Smooth muscle cell (in vitro differentiated cells): ENCODE measurements around the gene PPP1R1B. TPM values are rescaled to one million over a fixed set of nuclear protein-coding genes. Genes with fewer than 3 reads are reported as not detected.

Experiments used
- DNase-seq: peaks from one replicate; lab custom pipeline; 2025; ENCODE audit not compliant: unreplicated experiment; lab: John Stamatoyannopoulos, UW
- H2AFZ ChIP-seq: fragments of 200-600 bp; sonication (generic); 2 replicates; pipeline ENCODE4 v1.6.0; 2016; ENCODE audit warnings: antibody characterized with exemption, low read depth, mild to moderate bottlenecking
- H3F3A ChIP-seq: fragments of 200-600 bp; sonication (generic); 2 replicates; pipeline ENCODE4 v1.6.0; 2017; ENCODE audit warnings: antibody characterized with exemption, low read depth
- H3K27ac ChIP-seq: fragments of 200-600 bp; sonication (generic); 2 replicates; pipeline ENCODE4 v1.5.1; 2016; ENCODE audit warnings: low read depth, mild to moderate bottlenecking
- H3K27me3 ChIP-seq: fragments of 200-600 bp; sonication (generic); 2 replicates; pipeline ENCODE4 v1.6.1; 2016; ENCODE audit warnings: low read depth, mild to moderate bottlenecking
- H3K36me3 ChIP-seq: fragments of 200-600 bp; sonication (generic); 2 replicates; pipeline ENCODE4 v1.5.1; 2016; ENCODE audit warnings: low read depth
- H3K4me1 ChIP-seq: fragments of 200-600 bp; sonication (generic); 2 replicates; pipeline ENCODE4 v1.5.1; 2016; ENCODE audit warnings: low read depth
- H3K4me2 ChIP-seq: fragments of 200-600 bp; sonication (generic); 2 replicates; pipeline ENCODE4 v1.6.0; 2016; ENCODE audit warnings: mild to moderate bottlenecking
- H3K4me3 ChIP-seq: fragments of 200-600 bp; sonication (generic); 2 replicates; pipeline ENCODE4 v1.5.1; 2016; ENCODE audit warnings: mild to moderate bottlenecking
- H3K79me2 ChIP-seq: fragments of 200-600 bp; sonication (generic); 2 replicates; pipeline ENCODE4 v1.6.0; 2016; ENCODE audit warnings: low read depth, mild to moderate bottlenecking
- H3K9ac ChIP-seq: fragments of 200-600 bp; sonication (generic); 2 replicates; pipeline ENCODE4 v1.6.0; 2016; ENCODE audit warnings: low read depth
- H3K9me3 ChIP-seq: fragments of 200-600 bp; sonication (generic); replicated peaks from 2 replicates; pipeline ENCODE4 v1.5.1; 2016; ENCODE audit warnings: low read depth
- H4K20me1 ChIP-seq: fragments of 200-600 bp; sonication (generic); 2 replicates; pipeline ENCODE4 v1.6.0; 2016; ENCODE audit warnings: low read depth
- CTCF ChIP-seq: fragments of 200-600 bp; sonication (generic); IDR thresholded peaks from 2 replicates; pipeline ENCODE4 v1.5.1; 2017; ENCODE audit warnings: borderline replicate concordance, mild to moderate bottlenecking, antibody characterized with exemption; ENCODE audit not compliant: insufficient read depth, poor library complexity, severe bottlenecking
- WGBS: methylation state at CpG from one replicate; pipeline ENCODE4 v1.1.7; 2016; ENCODE audit warnings: low lambda C conversion rate; 5-methylcytosine and 5-hydroxymethylcytosine counted together
- polyA plus RNA-seq: library from polyadenylated mRNA; unstranded; fragments of >200 nt; fragmentation: Nextera tagmentation; extraction: Ambion mirVana; gene quantifications from 2 replicates; pipeline ENCODE4 v1.2.1, GENCODE V29; 2016
- total RNA-seq: library from RNA; depleted of rRNA; stranded (reverse); fragments of >200 nt; gene quantifications from 2 replicates; pipeline ENCODE4 v1.2.3, GENCODE V29; 2014

PPP1R1B gene
- total and polyA plus RNA-seq, 2 experiments from 2014 or later = not detected

DNA sequence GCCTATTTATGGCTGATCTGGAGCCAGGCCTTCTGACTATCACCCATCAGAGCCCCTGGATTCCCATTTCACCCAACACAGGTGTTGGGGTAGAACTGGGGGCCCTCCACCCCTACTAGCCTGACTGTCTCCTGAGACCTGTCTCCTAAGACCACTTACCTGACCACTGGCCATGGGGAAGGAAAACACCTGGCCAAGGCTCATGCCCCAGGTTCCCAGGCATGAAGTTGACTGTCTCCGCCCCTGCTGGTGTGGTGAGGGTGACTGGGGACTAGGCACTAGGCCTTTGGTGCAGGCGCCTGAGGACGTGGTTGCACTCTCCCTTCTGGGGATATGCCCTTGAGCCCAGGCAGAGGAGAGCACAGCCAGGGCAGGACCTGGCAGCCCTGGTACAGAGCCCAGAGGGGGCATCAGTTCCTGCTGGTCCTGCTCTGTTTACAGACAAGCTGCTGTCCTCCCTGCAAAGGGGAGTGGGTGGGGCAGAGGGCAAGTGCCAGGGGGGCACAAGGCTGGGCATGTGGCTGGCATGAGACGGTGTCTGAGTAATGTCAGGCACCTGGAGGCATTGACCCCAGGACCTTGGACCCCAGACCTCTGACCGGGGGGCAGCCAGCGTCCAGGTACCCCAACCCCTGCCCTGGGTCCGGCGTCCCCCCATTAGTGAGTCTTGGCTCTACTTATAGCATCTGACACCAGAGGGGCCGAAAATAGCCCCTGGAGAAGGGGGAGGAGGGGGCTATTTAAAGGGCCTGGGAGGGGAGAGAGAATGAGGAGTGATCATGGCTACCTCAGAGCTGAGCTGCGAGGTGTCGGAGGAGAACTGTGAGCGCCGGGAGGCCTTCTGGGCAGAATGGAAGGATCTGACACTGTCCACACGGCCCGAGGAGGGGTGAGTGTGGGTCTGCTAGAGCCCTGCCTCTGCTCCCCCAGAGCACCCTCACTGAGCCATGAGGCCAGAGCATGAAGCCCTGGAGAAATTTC lies 38.1 kb downstream of the PPP1R1B start, which contains the start of gene TCAP:
TSS of gene TCAP (plus strand) at position 769 of the 981 bp plus-strand sequence. CDS start at position 780, 11 bp downstream.
- H3K36me3 ChIP-seq = no peaks in the 10 kb centered on the region
- no peak within 1 kb of the TSS for H3K4me2 ChIP-seq
- peaks cover 46% of the 10 kb centered on the region for H3K27me3 ChIP-seq
- H2AFZ ChIP-seq = no peak within 1 kb of the TSS
- no peak for DNase-seq
- H3K79me2 ChIP-seq = no peaks in the 10 kb centered on the region
- H3F3A ChIP-seq = no peaks in the 10 kb centered on the region
- H3K4me1 ChIP-seq = peaks cover 10% of the 10 kb centered on the region
- no peaks in the 10 kb centered on the region for H3K9me3 ChIP-seq
- H3K4me3 ChIP-seq = no peak within 1 kb of the TSS
- no peak within 1 kb of the TSS for H3K27ac ChIP-seq
- no peak within 1 kb of the TSS for H3K9ac ChIP-seq
- no peak for TF ChIP-seq CTCF
- H4K20me1 ChIP-seq = peaks cover 6% of the 10 kb centered on the region
- 70% methylated on average over 15 of the region's 15 CpGs for WGBS

- no peak overlapping the region for H3K4me3 ChIP-seq
- no peaks in the 10 kb centered on the region for H3K9me3 ChIP-seq
- no peaks in the 10 kb centered on the region for H3F3A ChIP-seq
- no peak overlapping the region for H2AFZ ChIP-seq
- no peaks in the 10 kb centered on the region for H3K79me2 ChIP-seq
- no peak overlapping the region for H3K27ac ChIP-seq
- no peak overlapping the region for H3K9ac ChIP-seq
- H3K36me3 ChIP-seq = no peaks in the 10 kb centered on the region
- H3K4me1 ChIP-seq = peaks cover 10% of the 10 kb centered on the region
- H3K4me2 ChIP-seq = no peak overlapping the region
- WGBS = 66% methylated on average over 17 of the region's 17 CpGs
- H4K20me1 ChIP-seq = peaks cover 6% of the 10 kb centered on the region
- peaks cover 55% of the 10 kb centered on the region for H3K27me3 ChIP-seq
- DNase-seq = no peak
- no peak for TF ChIP-seq CTCF
Measured at GRCh38 chr17:39665642-39666224, 39.0 kb downstream of the PPP1R1B start.

GRCh38 chr17:39666231-39666600 lies 39.5 kb downstream of the PPP1R1B start:
- H2AFZ ChIP-seq = no peak overlapping the region
- no peaks in the 10 kb centered on the region for H3K36me3 ChIP-seq
- no peak overlapping the region for H3K4me3 ChIP-seq
- no peak overlapping the region for H3K27ac ChIP-seq
- H3K79me2 ChIP-seq = no peaks in the 10 kb centered on the region
- H3K9me3 ChIP-seq = no peaks in the 10 kb centered on the region
- peaks cover 58% of the 10 kb centered on the region for H3K27me3 ChIP-seq
- no peak overlapping the region for H3K4me2 ChIP-seq
- no CpG with 5 or more reads among the region's 2 CpGs for WGBS
- H3K9ac ChIP-seq = no peak overlapping the region
- no peaks in the 10 kb centered on the region for H3F3A ChIP-seq
- no peak for TF ChIP-seq CTCF
- peaks cover 6% of the 10 kb centered on the region for H4K20me1 ChIP-seq
- H3K4me1 ChIP-seq = peaks cover 10% of the 10 kb centered on the region
- DNase-seq = no peak
